ENCODE data around the gene MAGI2. TPM values are rescaled to one million over a fixed set of nuclear protein-coding genes. Genes with fewer than 3 reads are reported as not detected.

Gene MAGI2
- polyA plus RNA-seq, 10 donors, result 3.9 to 8.2 (median 5.2) TPM

GRCh38 chr7:78427209-78427608 is 1026.3 kb downstream of the MAGI2 start:
- no peak for DNase-seq

DNA sequence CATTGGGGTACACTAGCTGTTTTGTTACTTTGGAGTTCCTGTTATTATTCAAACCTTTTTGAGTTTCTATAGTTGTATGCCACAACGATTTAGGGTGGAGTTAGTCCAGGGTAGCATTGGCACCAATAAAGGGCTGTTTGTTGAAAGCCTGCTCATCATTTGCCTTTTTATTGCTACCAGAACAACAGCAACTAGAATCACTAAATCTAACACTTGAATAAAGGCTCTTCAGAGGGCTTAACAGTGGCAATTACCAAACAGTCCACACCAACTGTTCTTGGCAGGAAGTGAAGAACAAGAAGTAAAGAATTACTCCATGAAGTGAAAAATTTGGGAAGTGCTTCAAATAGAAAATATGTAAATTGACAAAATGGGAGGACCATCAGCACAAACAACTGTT is 1033.5 kb downstream of the MAGI2 start:
- DNase-seq, result no peak

DNA sequence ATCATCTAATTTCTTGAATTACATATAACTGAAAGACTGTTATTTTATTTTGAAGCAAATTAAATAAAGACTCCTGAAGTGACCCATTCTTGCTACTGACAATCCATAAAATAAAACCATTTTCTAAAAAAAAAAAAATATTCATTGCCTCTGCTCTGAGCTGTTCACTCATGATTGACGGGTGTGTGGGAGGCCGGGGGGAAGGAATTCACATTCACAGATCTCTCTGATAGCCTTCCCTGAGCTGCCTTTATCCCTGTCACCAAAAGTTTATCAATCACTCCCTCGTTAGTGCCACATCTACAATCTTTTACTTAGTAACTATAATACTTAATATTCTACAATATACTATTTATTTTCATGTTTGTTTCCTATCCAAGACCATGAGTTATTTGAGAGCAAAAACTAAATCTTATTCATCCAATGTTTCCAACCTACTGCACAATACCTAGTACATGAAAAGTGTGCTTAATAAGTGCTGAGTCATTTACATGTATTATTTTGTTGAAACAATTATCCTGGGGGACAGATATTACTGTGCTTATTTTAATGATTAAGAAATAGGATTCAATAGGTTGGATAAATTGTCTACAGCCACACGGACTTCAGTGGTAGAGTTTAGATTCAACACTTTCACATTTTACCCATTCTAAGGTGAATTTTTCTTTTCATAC is 1036.2 kb downstream of the MAGI2 start:
- DNase-seq, result no peak

DNA sequence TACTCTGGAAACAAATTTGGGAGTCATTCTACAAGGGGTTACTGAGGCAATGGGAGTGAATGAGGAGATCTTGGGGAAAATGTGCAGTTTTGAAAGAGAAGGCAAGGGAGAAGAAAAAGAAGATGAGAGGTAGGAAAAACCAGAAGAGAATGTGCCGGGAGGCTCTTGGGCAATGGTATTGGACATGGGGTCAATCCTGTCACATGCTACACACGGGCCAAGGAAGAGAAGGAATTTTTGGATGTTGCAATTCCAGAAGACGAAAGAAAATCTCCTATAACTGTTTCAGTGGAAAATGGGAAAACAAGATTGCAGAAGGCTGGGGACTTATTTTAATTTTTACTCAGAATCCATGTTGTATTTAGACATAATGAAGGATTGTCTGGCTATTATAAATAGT is 1039.9 kb downstream of the MAGI2 start:
- no peak for DNase-seq

DNA sequence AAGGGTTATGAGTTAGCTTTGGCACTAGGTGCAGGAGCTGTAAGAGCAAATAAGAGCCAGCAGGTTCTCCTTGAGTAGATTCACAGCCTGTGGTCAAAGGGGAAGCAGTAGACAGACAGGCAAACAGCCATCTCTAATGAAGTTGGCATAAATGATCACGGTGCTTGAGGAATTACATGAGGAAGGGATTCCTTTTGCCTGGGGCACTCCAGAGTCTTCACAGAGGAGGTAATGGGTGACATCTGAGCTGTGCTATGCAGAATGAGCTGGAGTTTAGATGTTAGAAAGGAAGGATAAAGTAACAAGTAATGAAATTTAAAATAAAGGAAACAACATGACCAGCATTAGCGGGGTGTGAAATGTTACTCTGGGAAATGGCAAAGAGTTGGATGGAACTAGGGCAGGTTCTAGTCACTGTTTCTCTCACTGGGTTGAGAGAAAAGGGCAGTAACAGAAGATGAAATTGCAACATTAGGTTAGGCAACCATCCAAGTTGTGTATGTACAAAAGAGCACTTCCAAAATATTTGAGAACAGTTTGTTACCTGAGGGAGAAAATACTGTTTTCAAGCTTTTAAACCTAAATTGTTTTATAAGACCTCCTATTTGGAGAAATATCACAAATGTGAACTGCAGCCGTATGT is 1041.1 kb downstream of the MAGI2 start:
- no peak for DNase-seq

DNA sequence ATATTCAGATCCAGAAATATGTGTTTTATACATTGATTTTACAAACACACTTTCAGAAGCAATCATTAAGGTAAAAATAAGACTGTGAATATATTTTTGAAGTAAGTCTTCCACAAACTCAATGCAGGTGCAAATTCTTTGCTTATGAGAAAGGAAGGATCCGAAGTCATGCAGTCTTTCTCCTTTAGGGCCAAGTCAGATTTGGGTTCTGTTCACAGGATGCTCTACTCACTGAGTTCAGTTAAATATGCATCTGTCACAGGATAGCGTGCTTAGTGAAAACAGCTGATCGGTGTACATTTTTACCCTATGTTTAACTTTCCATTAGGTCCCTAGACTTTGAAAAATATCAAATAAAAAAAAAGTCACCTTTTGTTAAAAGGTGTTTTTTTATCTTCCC is 1046.4 kb downstream of the MAGI2 start:
- peak in 2 of 3 donors; percentile 13 to 49 for DNase-seq

- peak in 2 of 3 donors; percentile 35 to 78 for DNase-seq
Observed at GRCh38 chr7:78406531-78406930, 1046.9 kb downstream of the MAGI2 start.

- DNase-seq, result no peak
Observed at GRCh38 chr7:78402096-78402495, 1051.4 kb downstream of the MAGI2 start.

- no peak for DNase-seq
Observed at GRCh38 chr7:78400038-78400437, 1053.4 kb downstream of the MAGI2 start.

DNA sequence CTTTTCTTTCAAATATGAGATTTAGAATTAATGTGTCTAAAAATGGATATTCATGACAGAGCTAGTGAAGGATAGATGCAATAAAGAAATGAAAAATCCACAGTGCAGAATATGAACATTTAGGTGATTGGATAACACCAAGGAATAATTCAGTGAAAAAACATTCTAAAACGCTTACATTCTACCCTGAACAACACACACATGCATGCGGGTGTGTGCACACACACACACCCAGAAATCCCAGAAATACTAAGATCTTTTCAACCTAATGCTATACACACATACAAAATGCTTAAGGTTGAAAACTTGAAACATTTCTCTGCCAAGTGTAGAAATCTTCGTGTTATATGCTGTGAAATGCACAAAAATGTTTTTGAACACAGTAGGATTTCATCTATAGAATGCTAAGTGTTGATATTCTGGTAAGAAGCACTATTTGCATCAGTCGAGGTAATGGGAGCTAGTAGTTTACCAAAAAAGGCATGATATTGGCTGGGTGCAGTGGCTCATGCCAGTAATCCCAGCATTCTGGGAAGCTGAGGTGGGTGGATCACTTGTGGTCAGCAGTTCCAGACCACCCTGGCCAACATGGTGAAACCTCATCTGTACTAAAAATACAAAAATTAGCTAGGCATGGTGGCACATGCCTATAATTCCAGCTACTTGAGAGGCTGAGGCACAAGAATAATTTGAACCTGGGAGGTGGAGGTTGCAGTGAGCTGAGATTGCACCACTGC is 1054.3 kb downstream of the MAGI2 start:
- DNase-seq, result no peak

DNA sequence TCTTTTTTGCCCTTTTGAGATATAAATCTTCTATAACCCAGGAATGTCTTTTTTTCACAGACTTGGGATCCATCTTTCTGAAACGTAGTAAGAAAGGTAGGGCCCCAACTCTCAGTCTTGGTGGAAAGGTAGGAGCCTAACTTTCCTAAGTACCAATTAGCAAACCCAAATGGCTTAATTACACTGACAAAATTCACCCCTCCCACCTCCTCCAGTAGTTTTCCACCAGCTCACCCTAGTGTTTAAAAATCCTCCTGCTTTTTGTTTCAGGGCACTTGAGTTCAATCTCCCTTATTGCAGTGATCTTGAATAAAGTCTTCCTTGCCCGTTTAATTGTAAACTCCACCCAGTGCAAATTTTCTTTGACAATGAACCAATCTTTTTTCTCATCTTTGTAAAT is 1054.9 kb downstream of the MAGI2 start:
- no peak for DNase-seq

GRCh38 chr7:78398081-78398480 is 1055.4 kb downstream of the MAGI2 start:
- DNase-seq, result no peak

DNA sequence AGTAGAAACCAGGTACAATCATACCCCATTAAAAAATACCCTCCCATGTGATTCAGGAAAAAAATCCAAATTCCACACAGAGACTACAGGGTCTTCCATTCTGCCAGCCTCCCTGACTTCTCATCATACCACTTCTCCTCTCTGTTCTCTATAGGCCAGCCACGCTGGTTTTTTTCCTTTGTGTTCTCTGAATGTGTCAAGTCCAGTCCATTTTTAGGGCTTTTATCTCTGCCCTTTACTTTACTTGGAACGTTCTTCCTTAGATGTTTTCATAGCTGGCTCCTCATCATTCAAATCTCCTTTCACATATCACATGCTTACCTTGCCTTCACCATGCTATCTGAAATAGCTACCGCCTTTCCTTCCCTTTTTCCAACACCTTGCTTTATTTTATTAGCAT is 1057.3 kb downstream of the MAGI2 start:
- no peak for DNase-seq

- DNase-seq, result no peak
Observed at GRCh38 chr7:78395298-78396036, 1058.0 kb downstream of the MAGI2 start.

DNA sequence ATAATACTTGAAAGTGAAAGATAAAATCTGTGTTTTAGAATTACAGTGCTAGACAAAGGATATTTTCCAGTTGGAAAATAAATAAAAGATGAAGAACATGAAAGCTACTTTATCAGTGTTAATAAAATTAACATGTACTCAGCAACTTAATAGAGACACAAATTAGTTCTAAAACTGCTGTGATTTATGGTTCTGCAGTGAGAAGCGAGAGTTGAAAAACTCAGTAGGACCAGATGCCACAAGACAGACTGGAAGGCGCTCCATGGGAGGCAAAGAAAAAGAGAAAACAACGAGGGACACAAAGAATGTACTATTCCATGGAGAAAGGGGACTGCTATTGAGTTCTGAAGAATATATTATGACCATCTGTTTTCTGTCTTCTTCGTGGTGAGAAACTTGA is 1064.4 kb downstream of the MAGI2 start:
- DNase-seq, result no peak

DNA sequence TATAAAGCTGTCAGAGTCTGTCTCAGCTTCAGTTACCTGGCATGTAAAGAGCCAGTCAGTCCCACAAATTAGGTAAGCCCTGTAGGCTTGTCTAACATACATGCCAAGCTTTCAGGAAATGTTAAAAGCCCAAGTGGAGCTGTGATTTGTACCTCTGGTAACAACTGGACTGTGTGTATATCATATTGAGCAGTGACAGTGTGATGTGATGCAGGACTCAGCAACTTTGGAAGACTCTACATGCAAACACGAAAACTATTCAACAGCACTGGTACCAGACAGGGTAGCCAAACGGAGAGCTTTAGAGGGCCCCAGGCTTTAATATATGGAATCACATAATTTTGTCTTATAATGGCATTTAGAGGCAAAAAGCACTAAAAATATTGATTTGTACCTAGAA is 1066.9 kb downstream of the MAGI2 start:
- peak in 1 of 3 donors; percentile 3 for DNase-seq

DNA sequence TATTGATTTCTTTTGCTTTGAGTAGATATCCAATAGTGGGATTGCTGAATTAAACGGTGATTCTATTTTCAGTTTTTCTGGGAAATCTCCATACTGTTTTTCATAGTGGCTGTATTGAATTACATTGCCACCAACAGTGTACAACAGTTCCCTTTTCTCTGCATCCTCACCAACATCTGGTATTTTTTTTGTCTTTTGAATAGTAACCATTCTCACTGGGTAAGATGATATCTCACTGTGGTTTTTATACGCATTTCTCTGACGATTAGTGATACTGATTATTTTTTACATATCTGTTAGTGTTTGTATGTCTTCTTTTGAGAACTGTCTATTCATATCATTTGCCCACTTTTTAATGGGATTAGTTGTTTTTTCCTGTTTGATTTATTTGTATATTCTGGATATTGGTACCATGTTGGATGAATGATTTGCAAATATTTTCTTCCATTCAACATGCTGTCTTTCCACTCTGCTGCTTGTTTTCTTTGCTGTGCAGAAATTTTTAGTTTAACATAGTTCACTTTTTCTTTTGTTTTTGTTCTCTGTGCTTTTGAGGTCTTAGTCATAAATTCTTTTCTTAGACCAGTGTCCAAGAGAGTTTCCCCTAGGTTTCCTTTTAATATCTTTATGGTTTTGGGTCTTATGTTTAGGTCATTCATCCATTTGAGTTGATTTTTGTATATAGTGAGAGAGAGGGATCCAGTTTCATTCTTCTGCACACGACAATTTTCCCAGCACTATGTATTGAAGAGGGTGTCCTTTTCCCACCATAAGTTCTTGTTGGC is 1070.2 kb downstream of the MAGI2 start:
- no peak for DNase-seq

DNA sequence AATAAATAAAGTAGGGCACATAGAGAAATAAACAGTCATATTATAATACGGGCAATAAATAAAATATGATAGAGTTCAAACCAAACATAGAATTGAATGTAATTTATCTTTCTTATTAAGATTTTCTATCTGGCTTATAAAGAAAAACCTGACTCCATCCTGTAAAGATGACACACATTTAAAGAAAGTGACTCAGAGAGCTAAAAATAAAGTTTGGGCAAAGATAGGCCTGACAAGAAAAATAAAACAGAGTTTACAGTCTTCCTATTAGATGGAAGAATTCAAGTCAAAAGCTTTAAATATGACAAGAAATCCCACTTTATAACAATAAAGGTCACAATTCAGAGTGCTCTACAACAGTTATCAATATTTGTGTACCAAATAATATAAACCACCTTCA is 1074.3 kb downstream of the MAGI2 start:
- no peak for DNase-seq

GRCh38 chr7:78377532-78377931 is 1075.9 kb downstream of the MAGI2 start:
- DNase-seq, result no peak

DNA sequence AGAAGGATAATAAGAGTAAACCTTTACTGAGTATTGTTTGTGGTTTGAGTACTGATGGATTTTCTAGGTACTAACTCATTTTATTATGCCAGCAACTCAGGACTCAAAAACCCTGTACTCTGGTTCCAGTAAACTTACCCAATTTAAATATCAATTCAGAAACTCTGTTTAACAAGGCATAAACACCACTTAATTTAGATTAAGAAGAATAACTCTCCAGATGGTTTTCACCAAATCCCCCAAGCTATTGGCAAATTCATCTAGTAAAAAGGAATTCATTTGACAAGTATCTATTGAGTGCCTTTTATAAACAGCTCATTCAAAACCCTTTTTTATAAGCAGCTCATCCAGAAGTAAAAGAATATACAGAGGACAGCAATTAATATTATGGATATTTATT is 1082.5 kb downstream of the MAGI2 start:
- no peak for DNase-seq

DNA sequence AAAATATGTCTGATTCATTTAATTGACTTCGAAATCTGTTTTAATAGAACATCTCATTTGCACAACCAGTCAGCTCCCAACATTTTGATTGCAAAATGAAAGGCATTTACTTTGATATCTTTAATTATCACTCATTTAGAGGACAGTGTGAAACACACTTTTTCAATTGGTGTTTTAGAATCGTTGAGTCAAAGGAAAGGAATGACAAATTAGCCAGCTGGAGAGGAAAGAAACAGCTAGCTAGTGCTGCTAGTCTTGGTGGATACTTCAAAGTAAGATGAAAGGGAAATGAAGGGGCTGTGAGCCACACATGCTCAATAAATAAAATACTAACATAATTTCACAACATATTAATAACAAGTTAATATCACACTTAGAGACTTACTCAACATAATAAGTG is 1084.7 kb downstream of the MAGI2 start:
- DNase-seq, result no peak
